IPS-20b (cell line): Measurements from ENCODE around the gene SLC66A3.

ENCODE experiments used
- H3K27ac ChIP-seq: one replicate; pipeline ENCODE4 v1.5.1; 2013; ENCODE audit warnings: low read length
- H3K27me3 ChIP-seq: 2 replicates; pipeline ENCODE4 v1.6.1; 2013; ENCODE audit warnings: mild to moderate bottlenecking, low read length, inconsistent platforms; ENCODE audit not compliant: insufficient read depth
- H3K36me3 ChIP-seq: 2 replicates; pipeline ENCODE4 v1.6.1; 2013; ENCODE audit warnings: low read depth, mild to moderate bottlenecking, inconsistent platforms, low read length, moderate library complexity; ENCODE audit not compliant: insufficient read depth
- H3K4me1 ChIP-seq: 2 replicates; pipeline ENCODE4 v1.6.1; 2013; ENCODE audit warnings: mild to moderate bottlenecking, control low read depth, inconsistent platforms, low read length, moderate library complexity; ENCODE audit not compliant: insufficient read depth
- H3K4me3 ChIP-seq: 2 replicates; pipeline ENCODE4 v1.5.1; 2013; ENCODE audit warnings: mild to moderate bottlenecking, low read length, inconsistent platforms
- H3K9ac ChIP-seq: 2 replicates; pipeline ENCODE4 v1.6.1; 2013; ENCODE audit warnings: low read depth, mild to moderate bottlenecking, inconsistent platforms, low read length, moderate library complexity
- H3K9me3 ChIP-seq: 2 replicates; pipeline ENCODE4 v1.6.1; 2013; ENCODE audit warnings: mild to moderate bottlenecking, low read depth, low read length, inconsistent platforms; ENCODE audit not compliant: insufficient read depth

The SLC66A3 gene

DNA sequence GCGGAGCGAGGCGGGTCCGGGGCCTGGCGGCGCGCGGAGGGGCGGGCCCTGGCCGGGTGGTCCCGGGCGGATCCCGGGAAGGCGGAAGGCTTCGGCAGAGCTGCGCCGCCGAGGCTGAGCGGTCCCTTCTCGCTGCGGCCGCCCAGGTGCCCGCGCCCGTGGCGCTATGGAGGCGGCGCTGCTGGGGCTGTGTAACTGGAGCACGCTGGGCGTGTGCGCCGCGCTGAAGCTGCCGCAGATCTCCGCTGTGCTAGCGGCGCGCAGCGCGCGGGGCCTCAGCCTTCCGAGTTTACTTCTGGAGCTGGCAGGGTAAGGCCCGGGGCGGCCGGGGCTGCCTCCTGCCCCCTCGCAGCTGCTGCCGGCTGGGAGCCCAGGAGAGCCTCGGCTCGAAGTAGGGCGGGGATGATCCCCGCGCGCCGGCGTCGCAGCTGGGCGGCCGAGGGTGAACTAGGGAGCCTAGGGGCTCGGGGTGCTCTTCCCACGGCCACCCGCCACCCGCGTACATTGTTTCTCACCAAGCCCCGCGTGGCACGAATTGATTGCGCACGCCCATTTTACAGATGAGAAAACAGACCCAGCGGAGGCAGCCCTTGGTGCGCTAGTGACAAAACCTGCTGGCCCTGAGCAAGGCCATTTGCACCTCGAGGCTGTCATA lies at the start of gene SLC66A3:
Gene SLC66A3, plus strand, starts transcription at position 87 of the 655 bp plus-strand sequence. Its CDS starts 80 bp downstream, at position 167.
- Histone ChIP-seq H3K27me3 (peaks cover 36% of the 10 kb centered on the region), H3K9me3 (no peaks in the 10 kb centered on the region), H3K36me3 (no peaks in the 10 kb centered on the region), H3K4me3 (peak within 1 kb of the TSS; percentile 78), H3K4me1 (peaks cover 5% of the 10 kb centered on the region), H3K9ac (peak within 1 kb of the TSS; percentile 70), H3K27ac (no peak within 1 kb of the TSS)

DNA sequence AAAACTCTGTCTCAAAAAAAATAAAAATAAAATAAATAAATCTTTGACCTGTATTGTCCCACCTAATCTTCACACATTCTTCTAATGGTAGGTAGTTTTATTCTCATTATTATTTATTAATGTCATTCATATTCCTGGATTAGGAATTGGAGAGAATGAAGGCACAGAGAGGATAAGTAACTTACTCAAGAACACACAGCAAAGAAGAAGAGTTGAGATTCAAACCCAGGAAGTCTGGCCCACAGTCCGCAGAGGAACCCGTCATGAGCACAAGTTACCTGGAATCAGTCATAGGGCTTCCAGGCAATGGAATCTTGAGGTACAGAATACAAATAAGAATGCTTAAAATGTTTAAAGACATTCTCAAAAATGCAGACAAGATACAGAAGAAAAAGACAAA lies 46.3 kb upstream of the SLC66A3 start:
- Histone ChIP-seq H3K9me3 (no peaks in the 10 kb centered on the region), H3K4me3 (no peak overlapping the region), H3K9ac (no peak overlapping the region), H3K36me3 (no peaks in the 10 kb centered on the region), H3K4me1 (no peaks in the 10 kb centered on the region), H3K27me3 (peaks cover 4% of the 10 kb centered on the region; the same call in 1 of the 2 replicates), H3K27ac (no peak overlapping the region)

DNA sequence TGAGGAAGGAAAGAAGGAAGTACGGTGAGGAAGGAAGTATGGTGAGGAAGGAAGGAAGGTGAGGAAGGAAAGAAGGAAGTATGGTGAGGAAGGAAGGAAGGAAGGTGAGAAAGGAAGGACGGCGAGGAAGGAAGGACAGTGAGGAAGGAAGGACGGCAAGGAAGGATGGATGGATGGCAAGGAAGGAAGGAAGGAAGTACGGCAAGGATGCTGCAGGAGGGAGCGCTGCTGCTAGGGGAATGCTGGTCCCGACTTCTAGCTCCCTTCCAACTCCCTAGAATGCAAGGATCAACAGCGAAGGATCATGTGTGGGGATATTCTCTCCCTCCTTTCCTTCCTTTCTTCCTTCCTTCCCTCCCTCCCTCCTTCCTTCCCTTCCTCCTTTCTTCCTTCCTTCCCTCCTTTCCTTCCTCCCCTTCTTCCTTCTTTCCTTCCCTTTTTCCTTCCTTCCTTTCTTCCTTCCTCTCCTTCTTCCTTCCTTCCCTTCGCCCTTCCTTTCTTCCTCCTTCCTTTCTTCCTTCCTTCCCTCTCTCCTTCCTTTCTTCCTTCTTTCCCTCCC lies 42.3 kb upstream of the SLC66A3 start:
- H3K9me3 ChIP-seq = no peaks in the 10 kb centered on the region
- H3K4me1 ChIP-seq = no peaks in the 10 kb centered on the region
- H3K27ac ChIP-seq = no peak overlapping the region
- no peaks in the 10 kb centered on the region for H3K36me3 ChIP-seq
- H3K9ac ChIP-seq = no peak overlapping the region
- H3K27me3 ChIP-seq = peaks cover 4% of the 10 kb centered on the region; the same call in 1 of the 2 replicates
- no peak overlapping the region for H3K4me3 ChIP-seq

- Histone ChIP-seq H3K27me3 (peaks cover 1% of the 10 kb centered on the region; the same call in 1 of the 2 replicates), H3K36me3 (no peaks in the 10 kb centered on the region), H3K9me3 (no peaks in the 10 kb centered on the region), H3K4me3 (no peak overlapping the region), H3K4me1 (no peaks in the 10 kb centered on the region), H3K9ac (no peak overlapping the region), H3K27ac (no peak overlapping the region)
Measured at GRCh38 chr2:11117776-11118175, 37.5 kb upstream of the SLC66A3 start.

DNA sequence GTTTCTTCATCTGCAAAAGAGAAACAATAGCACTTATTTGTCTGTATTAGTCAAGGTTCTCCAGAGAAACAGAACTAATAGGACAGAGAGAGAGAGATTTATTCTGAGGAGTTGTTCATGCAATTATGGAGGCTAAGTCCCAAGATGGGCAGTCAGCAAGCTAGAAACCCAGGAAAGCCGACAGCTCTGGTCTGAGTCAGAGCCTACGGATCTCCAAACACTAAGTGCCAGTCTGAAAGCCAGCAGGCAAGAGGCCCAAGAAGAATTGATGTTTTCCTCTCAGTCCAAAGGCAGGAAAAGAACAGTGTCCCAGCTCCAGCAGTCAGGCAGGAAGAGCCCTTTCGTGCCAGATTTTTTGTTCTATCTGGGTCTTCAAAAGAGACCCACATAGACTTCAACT lies 36.5 kb upstream of the SLC66A3 start:
- Histone ChIP-seq H3K4me3 (no peak overlapping the region), H3K27me3 (0 out of 2 replicates have a peak, but pooled peaks cover under 1% of the 10 kb centered on the region), H3K27ac (no peak overlapping the region), H3K36me3 (no peaks in the 10 kb centered on the region), H3K9me3 (no peaks in the 10 kb centered on the region), H3K9ac (no peak overlapping the region), H3K4me1 (no peaks in the 10 kb centered on the region)

- H3K9me3 ChIP-seq = no peaks in the 10 kb centered on the region
Measured at GRCh38 chr2:11121099-11121822, 34.0 kb upstream of the SLC66A3 start.

GRCh38 chr2:11121823-11122155 lies 33.5 kb upstream of the SLC66A3 start:
- H3K36me3 ChIP-seq = no peaks in the 10 kb centered on the region
- peaks cover 6% of the 10 kb centered on the region; the same call in 1 of the 2 replicates for H3K27me3 ChIP-seq
- no peaks in the 10 kb centered on the region for H3K9me3 ChIP-seq
- no peak overlapping the region for H3K27ac ChIP-seq
- H3K9ac ChIP-seq = no peak overlapping the region
- no peak overlapping the region for H3K4me3 ChIP-seq
- no peaks in the 10 kb centered on the region for H3K4me1 ChIP-seq

More at GRCh38 chr2:11121099-11121822, 34.0 kb upstream of the SLC66A3 start:
- Histone ChIP-seq H3K4me3 (no peak overlapping the region), H3K9ac (no peak overlapping the region), H3K36me3 (no peaks in the 10 kb centered on the region), H3K27ac (no peak overlapping the region), H3K4me1 (no peaks in the 10 kb centered on the region), H3K27me3 (peaks cover 6% of the 10 kb centered on the region; the same call in 1 of the 2 replicates)

GRCh38 chr2:11122380-11122779 lies 32.9 kb upstream of the SLC66A3 start:
- Histone ChIP-seq H3K27me3 (peaks cover 6% of the 10 kb centered on the region; the same call in 1 of the 2 replicates), H3K4me1 (no peaks in the 10 kb centered on the region), H3K9ac (no peak overlapping the region), H3K4me3 (no peak overlapping the region), H3K9me3 (no peaks in the 10 kb centered on the region), H3K27ac (no peak overlapping the region), H3K36me3 (no peaks in the 10 kb centered on the region)

- H3K9ac ChIP-seq = no peak overlapping the region
- no peak overlapping the region for H3K27ac ChIP-seq
- H3K9me3 ChIP-seq = no peaks in the 10 kb centered on the region
- H3K4me3 ChIP-seq = no peak overlapping the region
- no peaks in the 10 kb centered on the region for H3K4me1 ChIP-seq
- H3K36me3 ChIP-seq = no peaks in the 10 kb centered on the region
- H3K27me3 ChIP-seq = peaks cover 6% of the 10 kb centered on the region
Measured at GRCh38 chr2:11123001-11123809, 32.1 kb upstream of the SLC66A3 start.

GRCh38 chr2:11123856-11124759 lies 31.2 kb upstream of the SLC66A3 start:
- Histone ChIP-seq H3K9ac (no peak overlapping the region), H3K36me3 (no peaks in the 10 kb centered on the region), H3K4me3 (no peak overlapping the region), H3K4me1 (no peaks in the 10 kb centered on the region), H3K9me3 (no peaks in the 10 kb centered on the region), H3K27me3 (peaks cover 6% of the 10 kb centered on the region), H3K27ac (no peak overlapping the region)

DNA sequence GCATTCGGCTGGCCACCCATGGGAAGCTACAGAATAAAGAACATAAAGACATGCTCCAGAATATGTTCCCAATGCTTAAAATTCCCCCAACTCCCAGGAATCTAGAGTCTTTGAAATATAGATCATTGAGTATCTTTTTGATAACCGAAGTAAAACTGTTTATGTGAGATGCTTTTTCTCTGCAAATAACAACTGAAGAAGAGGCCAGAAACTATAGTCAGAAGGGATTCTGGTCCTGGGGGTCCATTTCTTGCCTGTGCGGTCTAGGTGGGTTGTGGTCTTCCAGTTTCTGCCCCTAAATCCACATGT lies 30.6 kb upstream of the SLC66A3 start:
- no peak overlapping the region for H3K27ac ChIP-seq
- peaks cover 10% of the 10 kb centered on the region for H3K27me3 ChIP-seq
- H3K36me3 ChIP-seq = no peaks in the 10 kb centered on the region
- H3K9me3 ChIP-seq = no peaks in the 10 kb centered on the region
- no peak overlapping the region for H3K9ac ChIP-seq
- H3K4me3 ChIP-seq = no peak overlapping the region
- H3K4me1 ChIP-seq = no peaks in the 10 kb centered on the region
